Fibroblast of skin of left biceps (primary cell): Measurements from ENCODE around the gene JOSD2.

ENCODE experiments used
- DNase-seq, 2 experiments: peaks; one replicate each; pipeline ENCODE4 v3.0.0-alpha.2; 2013; ENCODE audit warnings: low read depth in 2 of 2

Gene JOSD2

GRCh38 chr19:50511069-50511822 is at the start of gene JOSD2:
JOSD2 (minus strand) TSS chr19:50511191; CDS start chr19:50510431, 760 bp downstream.
- peak; percentile 99 for DNase-seq

GRCh38 chr19:50559636-50560035 is 48.6 kb upstream of the JOSD2 start:
- DNase-seq: no peak

DNA sequence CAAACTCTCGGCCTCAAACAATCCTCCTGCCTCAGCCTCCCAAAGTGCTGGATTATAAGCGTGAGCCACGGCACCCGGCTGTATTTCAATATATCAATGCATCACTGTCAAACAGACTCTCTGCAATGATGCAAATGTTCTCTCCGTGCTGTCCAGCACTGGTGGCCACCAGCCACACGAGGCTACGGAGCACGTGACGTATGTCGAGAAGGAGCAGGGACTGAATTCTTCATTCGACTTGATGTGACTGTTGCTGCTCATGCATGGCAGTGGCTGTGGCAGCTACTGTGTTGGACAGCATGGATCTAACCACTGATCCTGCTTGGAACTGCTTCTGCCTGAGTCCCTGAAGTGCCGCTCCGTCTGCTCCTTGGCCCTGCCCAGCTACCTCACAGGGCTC is 47.5 kb upstream of the JOSD2 start:
- no peak for DNase-seq

DNA sequence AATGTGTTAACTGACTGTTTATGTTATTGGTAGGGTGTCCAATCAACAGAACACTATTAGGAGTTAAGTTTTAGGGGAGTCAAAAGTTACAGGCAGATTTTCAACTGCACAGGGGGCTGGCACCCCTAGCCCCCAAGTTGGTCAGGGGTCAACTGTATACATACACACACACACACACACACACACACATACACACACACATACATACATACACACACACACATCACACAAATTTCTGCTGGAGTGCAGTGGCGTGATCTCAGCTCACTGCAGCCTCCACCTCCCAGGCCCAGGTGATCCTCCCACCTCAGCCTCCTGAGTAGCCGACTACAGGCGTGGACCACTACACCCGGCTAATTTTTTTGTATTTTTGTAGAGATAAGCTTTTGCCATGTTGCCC is 47.0 kb upstream of the JOSD2 start:
- no peak for DNase-seq

GRCh38 chr19:50557009-50557613 is 46.1 kb upstream of the JOSD2 start:
- no peak for DNase-seq

DNA sequence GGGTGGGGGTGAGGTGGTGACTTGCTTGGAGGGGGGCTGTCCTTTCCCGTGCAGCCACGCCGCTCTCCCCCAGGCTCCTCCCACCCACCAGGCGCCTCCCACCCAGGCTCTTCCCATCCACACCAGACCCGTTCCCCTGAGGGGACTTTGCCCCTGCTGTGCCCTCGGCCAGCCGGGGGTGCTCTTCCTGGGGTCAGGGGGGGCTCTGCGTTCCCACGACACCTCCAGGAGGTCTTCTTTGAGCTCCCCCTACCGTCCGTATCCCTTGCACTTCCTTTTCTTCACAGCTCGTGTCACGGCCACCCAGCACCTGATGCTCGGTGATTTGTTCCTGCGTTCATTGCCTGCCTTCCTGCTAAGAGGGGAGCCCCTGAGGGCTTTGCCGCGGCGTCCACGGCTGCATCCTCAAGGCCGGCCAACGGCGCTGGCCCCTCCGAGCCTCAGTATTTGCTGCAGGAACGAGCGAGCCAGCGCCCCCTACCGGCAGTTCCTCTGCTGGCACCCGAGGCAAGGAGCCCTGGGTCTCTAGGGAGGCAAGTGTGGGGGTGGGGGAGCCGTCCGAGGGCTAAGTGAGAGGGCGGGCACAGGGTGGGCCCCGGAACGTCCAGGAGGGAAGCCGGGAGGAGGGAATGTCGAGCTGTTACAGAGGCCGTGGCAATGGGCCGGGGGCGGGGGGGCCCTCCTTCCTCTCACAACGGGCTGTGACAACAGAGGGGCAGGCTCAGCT is 45.5 kb upstream of the JOSD2 start:
- peak; percentile 15 to 19 for DNase-seq

DNA sequence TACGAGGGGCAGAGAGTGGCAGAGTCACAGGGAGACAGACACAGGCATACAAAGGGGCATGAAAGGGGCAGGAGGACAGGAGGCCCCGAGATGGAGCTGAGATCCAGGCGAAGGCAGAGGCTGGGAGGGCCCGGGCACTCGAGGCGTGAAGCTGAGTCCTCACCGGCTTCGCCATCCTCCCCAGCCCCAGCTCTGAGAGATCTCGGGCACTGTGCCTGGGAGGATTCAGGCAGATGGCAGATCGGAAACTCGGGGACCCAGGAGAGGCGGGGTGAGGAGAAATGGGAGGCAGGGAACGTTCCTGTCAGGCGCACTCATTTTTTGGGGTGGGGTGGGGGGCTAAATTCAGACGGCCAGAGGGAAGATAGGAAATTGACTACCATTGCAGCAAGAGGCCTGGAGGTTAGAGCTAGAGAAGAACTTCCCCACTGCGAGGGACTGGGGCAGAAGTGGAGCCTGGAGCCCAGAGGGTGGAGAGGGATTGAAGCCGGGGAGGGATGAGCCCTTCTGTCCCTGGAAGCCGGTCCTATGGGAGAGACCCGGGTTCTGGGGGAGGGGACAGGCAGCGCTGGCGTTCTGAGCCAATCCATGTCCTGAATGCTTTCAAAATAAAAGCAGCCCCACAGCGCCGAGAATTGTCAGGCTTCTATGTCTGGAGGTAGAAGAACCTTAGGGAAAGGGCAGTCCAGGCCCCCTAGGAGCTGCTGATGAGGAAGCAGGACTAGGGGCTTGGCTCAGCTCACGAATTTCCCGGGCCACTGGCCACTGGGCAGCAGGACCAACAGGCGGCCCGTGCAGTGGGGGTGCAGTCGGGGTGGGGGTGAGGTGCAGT is 44.7 kb upstream of the JOSD2 start:
- DNase-seq: no peak

- no peak for DNase-seq
Observed at GRCh38 chr19:50555033-50555432, 44.0 kb upstream of the JOSD2 start.

GRCh38 chr19:50554212-50554611 is 43.2 kb upstream of the JOSD2 start:
- no peak for DNase-seq

GRCh38 chr19:50553134-50553703 is 42.2 kb upstream of the JOSD2 start:
- DNase-seq: no peak

DNA sequence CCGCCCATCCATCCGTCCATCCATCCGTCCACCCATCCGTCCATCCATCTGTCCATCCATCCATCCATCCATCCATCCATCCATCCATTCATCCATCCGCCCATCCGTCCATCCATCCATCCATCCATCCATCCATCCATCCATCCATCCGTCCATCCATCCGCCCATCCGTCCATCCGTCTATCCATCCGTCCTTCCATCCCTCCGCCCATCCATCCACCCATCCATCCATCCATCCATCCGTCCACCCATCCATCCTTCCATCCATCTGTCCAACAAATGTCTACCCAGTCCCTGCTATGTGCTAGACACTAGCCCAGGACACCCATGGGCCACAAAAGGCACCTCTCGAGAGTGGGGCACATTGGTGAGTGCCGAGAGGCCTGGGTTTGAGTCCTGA is 41.5 kb upstream of the JOSD2 start:
- DNase-seq: no peak

DNA sequence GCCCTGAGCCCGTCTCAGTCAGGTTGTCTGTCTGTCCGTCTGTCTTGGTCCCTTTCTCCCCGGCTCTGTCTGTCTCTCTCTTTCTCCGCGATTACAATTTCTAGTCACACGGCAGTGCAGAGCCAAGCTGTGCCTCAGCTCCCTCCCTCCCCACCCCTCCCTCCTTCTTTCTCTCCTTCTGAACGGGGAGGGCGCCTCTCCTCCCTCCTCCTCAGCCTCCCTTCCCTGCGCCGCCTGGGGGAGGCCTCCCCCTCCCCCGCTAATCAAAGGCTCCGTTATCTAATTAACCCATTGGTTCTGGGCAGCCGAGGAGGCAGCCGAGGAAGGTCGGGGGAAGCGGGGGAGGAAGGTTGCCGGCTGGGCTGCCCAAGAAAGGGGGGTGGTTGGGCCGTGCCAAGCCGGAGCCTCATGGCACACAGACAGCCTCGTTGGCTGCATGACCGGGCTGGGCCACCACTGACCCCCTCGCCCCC is 40.8 kb upstream of the JOSD2 start:
- no peak for DNase-seq

DNA sequence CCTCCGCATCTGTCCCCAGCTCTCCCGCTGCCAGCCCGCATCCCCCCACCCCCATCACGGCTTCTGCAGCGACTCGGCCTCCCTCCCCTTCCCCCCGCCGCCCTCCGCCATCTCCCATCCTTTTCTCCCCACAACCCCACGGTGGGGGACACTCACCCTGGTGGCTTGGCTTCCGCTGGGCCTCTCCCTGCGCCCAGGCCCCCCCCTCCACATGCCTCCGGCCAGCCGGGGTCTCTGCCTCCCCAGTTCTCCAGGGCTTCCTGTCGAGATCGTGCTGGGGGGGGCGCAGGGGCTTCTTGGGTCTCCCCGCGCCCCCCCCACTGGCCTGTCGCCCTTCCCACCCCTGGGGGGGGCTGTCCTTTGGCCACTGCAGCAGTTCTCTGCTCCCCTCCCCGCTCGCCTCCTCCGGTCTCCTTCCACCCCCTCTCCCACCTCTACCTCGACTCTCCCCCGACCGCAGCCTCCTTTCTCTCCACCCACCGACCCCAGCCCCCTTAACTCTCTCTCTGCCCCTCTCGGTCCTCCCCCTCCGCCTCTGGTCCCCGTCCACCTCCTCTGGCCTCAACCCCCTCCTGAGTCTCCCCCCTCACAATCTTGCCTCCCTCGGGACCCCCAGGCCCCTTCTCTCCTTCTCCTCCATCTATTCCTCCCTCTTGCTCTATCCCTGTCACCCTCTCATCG is 40.2 kb upstream of the JOSD2 start:
- DNase-seq: no peak

DNA sequence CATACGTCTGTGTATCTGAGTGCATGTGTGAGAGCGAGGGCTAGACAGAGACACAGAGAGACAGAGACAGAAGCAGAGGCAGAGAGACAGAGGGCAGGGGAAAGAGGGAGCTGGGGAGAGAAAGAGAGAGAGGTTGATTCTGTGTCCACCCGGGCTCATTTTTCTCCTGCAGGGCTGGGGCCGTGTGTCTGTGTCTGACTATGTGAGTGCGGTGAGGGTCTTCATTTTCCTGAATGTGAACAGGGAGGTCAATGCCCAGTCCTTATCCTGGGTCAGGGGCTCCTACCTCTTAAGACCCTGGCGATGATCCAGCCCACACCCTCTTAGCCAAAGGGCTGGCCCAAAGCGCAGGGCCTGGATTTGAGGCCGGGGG is 39.6 kb upstream of the JOSD2 start:
- DNase-seq: no peak

DNA sequence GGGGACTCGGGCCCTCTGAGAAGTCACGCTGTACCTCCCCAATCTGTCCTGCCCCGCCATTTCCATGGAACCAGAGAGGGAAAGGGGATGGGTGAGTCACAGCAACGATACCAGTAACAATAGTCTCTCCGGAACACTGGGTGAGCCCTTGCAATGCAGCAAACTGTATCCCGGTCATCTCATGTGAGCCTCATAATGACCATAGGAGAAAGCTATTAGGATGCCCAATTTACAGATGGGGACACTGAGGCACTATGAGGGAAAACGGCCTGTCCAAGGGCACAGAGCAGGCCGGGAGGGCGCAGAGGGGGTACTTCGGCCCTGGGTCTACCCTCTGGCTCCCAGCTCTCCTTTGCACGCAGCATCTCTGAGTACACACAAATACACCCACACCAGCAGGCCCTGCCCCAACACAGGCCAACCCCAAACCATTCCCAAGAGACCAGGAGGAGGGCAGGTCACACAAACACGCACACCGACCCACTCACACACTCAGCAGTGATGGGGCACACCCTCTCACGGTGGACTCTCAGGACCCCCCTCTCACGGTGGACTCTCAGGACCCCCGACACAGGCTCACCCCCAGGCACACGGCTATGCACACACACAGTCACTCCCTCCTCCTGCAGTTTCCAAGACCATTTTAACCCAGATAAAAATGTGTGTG is 39.1 kb upstream of the JOSD2 start:
- no peak for DNase-seq

- no peak for DNase-seq
Observed at GRCh38 chr19:50549059-50549926, 38.3 kb upstream of the JOSD2 start.

DNA sequence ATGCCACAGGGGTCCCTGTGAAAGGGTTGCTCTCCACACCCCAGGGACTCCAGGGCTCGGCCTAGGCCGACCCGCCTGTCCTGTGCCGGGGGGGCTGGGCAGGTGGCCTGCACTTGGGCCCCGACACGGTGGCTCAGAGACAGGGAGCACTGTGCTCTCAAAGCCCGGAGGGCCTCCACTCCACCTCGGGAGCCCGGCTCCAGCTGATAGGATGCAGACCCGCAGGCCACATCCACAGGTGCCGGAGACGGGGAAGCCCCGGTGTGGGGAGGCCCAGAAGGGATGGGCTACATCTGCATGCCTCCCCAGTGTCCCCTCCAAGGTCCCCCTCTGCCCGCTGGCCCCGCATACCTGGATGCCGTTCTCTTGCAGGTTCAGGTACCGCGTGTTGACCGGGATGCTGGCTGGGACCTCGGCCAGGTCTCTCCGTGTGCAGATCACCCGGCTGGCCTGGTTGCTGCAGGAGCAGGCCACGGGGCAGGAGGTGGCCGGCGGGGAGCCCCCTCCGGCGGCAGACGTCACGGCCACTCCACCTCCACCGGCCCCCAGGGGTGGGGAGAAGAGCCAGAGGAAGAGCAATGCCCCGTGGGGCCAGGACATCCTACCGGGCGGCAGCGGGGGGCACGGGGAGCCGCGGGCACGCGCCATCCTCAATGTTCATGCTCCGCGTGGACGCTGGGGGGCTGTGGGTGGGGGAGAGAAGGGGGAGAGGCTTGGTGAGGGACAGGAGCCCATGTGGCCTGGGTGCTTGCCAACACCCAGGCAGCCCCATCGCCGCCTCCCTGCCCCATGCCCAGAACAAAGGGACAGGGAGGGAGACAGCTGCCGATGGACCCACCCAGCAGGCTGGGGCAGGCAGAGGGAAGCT is 37.4 kb upstream of the JOSD2 start:
- no peak for DNase-seq

DNA sequence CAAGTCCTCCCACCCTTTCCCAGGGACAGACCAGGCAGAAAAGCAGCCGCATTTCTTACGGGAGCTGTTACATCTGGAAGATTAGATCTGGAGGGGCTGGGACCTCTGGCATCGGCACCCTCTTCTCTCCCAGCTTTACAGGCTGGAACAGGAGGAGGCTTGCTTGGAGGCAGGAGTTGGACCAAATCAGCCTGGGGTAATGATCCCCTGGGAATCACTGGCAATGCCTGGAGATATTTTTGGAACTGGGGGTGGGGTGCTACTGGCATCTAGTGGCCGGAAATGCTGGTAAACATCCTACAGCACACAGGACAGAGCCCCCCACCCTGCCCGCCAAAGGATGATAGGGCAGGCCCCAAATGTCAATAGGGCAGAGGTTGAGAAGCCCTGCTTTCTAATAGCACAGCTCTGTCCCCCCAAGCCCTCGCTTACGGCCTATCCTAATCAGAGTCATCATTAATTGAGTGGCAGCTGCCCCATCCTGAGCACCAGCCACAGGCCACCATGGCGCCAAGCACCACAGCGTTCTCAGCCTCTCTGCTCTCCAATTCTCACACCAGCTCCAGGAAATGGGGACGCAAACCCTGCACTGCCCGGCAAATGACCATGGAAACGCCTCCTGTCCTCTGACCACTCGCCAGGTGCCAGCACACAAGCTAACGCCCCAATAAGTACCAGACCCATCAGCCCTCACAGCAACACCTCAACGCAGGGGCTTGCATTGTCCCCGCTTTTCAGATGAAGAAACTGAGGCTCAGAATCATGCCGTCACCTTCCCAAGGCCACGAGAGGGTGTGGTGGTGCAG is 36.6 kb upstream of the JOSD2 start:
- DNase-seq: no peak
